ENCODE measurements around the gene BRIX1.
"Not testable (repeated sequence)": the region's sequence is repeated elsewhere in the genome, so short reads cannot be mapped to it uniquely, and the experiment has no call there.

Gene BRIX1

GRCh38 chr5:34915856-34916192, 313 bp downstream of the BRIX1 start:
- no peak for DNase-seq (ENCODE audit: low read depth)

- DNase-seq (ENCODE audit: low read depth): no peak
Measured at GRCh38 chr5:34916518-34916917, 1.0 kb downstream of the BRIX1 start.

- DNase-seq (ENCODE audit: low read depth): no peak
Measured at GRCh38 chr5:34918025-34918424, 2.5 kb downstream of the BRIX1 start.

- DNase-seq (ENCODE audit: low read depth): no peak
Measured at GRCh38 chr5:34919077-34919476, 3.6 kb downstream of the BRIX1 start.

- not testable (repeated sequence) for DNase-seq (ENCODE audit: low read depth)
Measured at GRCh38 chr5:34923256-34923655, 7.7 kb downstream of the BRIX1 start.

- DNase-seq (ENCODE audit: low read depth): no peak
Measured at GRCh38 chr5:34923694-34924461, 8.4 kb downstream of the BRIX1 start.

- no peak for DNase-seq (ENCODE audit: low read depth)
Measured at GRCh38 chr5:34924462-34924765, 8.9 kb downstream of the BRIX1 start.

GRCh38 chr5:34926318-34926888, 10.9 kb downstream of the BRIX1 start:
- no peak for DNase-seq (ENCODE audit: low read depth)

- no peak for DNase-seq (ENCODE audit: low read depth)
Measured at GRCh38 chr5:34927785-34928184, 12.3 kb downstream of the BRIX1 start.

GRCh38 chr5:34928267-34928666, 12.8 kb downstream of the BRIX1 start:
- DNase-seq (ENCODE audit: low read depth): no peak

- DNase-seq (ENCODE audit: low read depth): peak; percentile 94
Measured at GRCh38 chr5:34929134-34929719, 13.7 kb downstream of the BRIX1 start, which contains the start of gene DNAJC21. Gene DNAJC21, plus strand, starts transcription at chr5:34929559. Its CDS starts 261 bp downstream, at chr5:34929820.

- DNase-seq (ENCODE audit: low read depth): peak; percentile 63
Measured at GRCh38 chr5:34929720-34930461, 14.4 kb downstream of the BRIX1 start.

GRCh38 chr5:34930462-34930844, 14.9 kb downstream of the BRIX1 start:
- DNase-seq (ENCODE audit: low read depth): no peak

- DNase-seq (ENCODE audit: low read depth): no peak
Measured at GRCh38 chr5:34930870-34931269, 15.4 kb downstream of the BRIX1 start.

GRCh38 chr5:34932947-34933346, 17.4 kb downstream of the BRIX1 start:
- no peak for DNase-seq (ENCODE audit: low read depth)

GRCh38 chr5:34941936-34942335, 26.4 kb downstream of the BRIX1 start:
- no peak for DNase-seq (ENCODE audit: low read depth)

GRCh38 chr5:34944044-34944443, 28.5 kb downstream of the BRIX1 start:
- DNase-seq (ENCODE audit: low read depth): no peak

GRCh38 chr5:34944460-34945047, 29.0 kb downstream of the BRIX1 start:
- no peak for DNase-seq (ENCODE audit: low read depth)

GRCh38 chr5:34957321-34957720, 41.8 kb downstream of the BRIX1 start:
- DNase-seq (ENCODE audit: low read depth): no peak

GRCh38 chr5:34957857-34958690, 42.6 kb downstream of the BRIX1 start:
- no peak for DNase-seq (ENCODE audit: low read depth)

- DNase-seq (ENCODE audit: low read depth): no peak
Measured at GRCh38 chr5:34959323-34959722, 43.8 kb downstream of the BRIX1 start.

GRCh38 chr5:34967540-34967939, 52.0 kb downstream of the BRIX1 start:
- DNase-seq (ENCODE audit: low read depth): no peak
